ENCODE data around the gene IRGM.

IRGM gene

DNA sequence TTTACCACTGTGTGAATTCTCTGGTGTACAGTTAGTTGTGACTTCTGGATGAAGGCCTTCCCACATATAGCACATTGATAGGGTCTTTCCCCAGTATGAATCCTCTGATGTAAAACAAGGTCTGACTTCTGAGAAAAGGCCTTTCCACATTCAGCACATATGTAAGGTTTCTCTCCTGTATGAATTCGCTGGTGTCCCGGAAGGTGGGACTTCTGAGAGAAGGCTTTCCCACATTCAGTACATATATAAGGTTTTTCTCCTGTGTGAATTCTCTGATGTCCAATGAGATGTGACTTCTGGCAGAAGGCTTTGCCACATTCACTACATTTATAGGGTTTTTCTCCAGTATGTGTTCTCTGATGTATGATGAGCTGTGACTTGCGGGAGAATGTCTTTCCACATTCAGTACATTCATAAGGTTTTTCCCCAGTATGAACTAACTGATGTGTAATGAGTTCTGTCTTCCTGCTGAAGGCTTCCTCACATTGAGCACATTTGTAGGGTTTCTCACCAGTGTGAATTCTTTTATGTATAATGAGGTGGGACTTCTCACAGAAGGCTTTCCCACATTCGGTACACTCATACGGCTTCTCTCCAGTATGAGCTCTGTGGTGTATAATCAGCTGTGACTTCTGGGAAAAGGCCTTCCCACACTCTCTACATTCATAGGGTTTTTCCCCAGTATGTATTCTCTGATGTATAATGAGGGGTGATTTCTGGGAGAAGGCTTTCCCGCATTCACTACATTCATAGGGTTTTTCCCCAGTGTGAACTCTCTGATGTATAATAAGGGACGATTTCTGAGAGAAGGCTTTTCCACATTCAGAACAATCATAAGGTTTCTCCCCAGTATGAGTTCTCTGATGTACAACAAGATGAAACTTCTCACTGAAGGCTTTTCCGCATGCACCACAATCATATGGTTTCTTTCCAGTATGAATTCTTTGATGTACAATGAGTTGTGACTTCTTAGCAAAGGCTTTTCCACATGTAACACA, 49.4 kb downstream of the IRGM start:
- DNase-seq (ENCODE audit: low read depth in 2 of 2), result no peak

Measured in stimulated activated CD8-positive, alpha-beta memory T cell treated with anti-CD3 and anti-CD28 coated beads, Interleukin-15, amount 100 ng/mL, for 4 hours (primary cell).